HG03558 (cell line): ENCODE data around the gene NOP58.
A peak's percentile ranks its signal among the peaks of the same experiment; 100 is the strongest.
"Not testable (repeated sequence)": the region's sequence is repeated elsewhere in the genome, so short reads cannot be mapped to it uniquely, and the experiment has no call there.

ENCODE experiments used
- ATAC-seq: cut with Tn5 transposase; IDR thresholded peaks from one replicate; pipeline ENCODE4 v1.9.1; 2021; ENCODE audit warnings: moderate number of reproducible peaks; ENCODE audit not compliant: unreplicated experiment; ENCODE audit errors: extremely low read depth

NOP58 gene, protein sequence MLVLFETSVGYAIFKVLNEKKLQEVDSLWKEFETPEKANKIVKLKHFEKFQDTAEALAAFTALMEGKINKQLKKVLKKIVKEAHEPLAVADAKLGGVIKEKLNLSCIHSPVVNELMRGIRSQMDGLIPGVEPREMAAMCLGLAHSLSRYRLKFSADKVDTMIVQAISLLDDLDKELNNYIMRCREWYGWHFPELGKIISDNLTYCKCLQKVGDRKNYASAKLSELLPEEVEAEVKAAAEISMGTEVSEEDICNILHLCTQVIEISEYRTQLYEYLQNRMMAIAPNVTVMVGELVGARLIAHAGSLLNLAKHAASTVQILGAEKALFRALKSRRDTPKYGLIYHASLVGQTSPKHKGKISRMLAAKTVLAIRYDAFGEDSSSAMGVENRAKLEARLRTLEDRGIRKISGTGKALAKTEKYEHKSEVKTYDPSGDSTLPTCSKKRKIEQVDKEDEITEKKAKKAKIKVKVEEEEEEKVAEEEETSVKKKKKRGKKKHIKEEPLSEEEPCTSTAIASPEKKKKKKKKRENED

DNA sequence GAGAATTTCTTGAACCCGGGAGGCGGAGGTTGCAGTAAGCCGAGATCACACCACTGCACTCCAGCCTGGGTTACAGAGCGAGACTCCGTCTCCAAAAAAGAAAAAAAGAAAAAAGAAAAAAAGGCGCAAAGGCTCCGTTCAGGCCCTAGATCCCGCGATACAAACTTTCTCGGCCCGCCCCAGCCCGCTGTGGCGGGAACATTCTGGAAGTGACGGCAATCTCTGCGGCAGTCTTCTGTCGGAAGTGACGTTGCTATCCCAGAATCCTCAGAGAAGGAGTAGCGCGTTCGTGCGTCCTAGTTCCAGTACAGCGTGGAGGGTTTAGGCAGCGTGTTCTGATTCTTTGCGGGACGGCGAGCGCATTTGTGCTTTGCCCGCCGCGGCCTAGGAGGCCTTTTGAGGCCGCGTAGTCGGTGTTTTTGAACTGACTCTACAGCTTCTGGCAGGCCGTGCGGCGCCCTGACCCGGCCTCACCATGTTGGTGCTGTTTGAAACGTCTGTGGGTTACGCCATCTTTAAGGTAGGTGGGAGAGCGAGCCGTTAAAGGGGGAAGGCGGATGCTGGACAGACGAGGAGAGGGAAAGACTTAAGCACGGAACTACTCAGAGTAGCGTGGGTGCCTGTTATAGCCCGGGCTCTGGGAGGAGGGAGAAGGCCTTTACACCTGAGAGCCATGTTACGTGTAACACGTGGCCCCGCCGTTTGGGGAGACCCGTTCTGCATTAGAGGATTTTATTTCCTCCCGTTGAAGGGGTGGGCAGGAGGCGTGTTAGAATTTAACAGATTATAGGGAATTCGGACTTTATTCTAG is at the start of gene NOP58:
Gene NOP58, plus strand, starts transcription at position 297 of the 811 bp plus-strand sequence. Its CDS starts 179 bp downstream, at position 476.
- peak; percentile 74 for ATAC-seq

DNA sequence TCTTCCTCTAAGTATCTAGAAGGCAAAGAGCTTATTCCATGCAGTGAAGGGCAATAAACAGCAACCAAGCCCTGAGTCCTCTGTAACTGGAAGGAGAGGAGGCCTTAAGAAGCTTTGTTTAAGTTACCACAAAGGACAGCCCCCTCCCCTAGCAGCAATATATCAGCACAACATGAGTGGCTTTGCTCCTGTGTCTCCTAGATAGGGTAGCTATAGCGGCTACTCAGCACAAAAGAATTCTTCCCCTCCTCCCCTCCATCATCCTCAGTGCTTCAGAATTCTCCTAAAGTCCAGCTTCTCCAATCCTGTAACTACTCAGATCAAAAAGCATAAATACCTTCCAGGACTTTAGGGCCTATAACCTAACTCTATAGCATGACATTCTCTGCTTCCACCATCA is 43.7 kb upstream of the NOP58 start:
- no peak for ATAC-seq

DNA sequence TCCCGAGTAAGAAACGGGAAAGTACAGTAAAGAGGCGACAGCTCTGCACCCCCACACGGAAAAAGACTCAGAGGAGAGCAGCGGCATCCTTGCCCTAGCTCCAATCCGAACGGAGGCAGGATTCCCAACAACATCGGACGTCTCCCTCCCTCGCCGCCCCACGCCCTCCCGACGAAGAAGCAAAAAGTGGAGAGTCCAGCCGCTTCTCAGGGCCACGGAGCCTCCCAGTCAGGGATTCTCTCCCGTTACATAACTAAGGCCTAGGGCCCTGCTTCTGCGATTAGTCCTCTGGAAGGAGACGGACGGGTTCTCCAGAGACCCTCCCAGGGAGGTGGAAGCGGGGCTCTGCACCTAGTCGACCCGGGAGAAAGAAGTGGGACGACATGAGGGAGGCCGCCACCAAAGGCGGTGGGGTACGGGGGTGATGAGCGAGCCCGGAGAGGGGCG is 27.8 kb upstream of the NOP58 start:
- peak; percentile 14 for ATAC-seq

DNA sequence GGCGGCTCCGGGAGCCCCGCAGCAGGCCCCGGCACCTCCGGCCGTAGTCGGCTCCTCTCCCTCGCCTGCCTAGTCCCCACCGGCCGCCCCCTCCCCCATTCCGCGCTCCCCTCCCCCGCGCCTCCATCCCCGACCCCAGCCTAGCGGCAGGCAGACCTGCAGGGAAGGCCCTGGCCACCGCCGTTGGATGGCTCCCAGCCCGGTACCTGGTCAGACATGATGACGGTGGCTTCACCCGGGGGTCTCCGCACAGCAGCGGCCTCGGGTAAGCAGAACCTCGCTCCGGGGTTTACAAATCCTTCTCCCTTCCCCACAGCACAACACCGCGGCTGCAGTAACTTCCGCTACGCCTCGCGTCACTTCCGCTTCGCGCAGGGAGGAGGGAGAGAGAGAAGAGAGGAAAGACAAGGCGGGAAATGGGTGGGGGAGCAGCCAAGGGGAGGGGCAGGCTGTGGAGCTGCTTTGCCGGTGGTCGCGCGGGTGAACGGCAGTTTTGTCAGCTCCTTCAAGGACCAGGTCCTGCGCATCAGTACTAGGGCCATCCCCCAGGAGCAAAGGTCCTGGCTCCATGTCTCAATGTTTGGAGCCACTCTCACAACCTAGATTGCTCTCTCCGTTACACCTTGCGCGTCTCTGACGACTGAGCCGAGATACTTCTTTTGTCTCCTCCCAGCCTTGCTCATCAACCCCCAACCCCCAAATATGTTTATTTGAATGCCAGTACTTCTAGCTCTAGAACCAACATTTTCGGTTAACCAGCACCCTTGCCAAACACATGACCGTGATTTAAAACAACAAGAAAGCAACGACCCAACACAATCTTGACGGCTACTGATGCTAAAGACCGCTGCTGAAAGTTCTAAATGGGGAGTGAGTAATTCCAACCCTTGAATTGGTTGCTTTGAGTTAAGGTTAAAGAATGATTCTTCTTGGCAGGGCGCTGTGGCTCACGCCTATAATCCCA is 27.0 kb upstream of the NOP58 start, which contains the start of gene SUMO1:
Gene SUMO1, minus strand, starts transcription at position 364 of the 964 bp plus-strand sequence. Its CDS starts 146 bp downstream, at position 218.
- peak; percentile 91 for ATAC-seq

DNA sequence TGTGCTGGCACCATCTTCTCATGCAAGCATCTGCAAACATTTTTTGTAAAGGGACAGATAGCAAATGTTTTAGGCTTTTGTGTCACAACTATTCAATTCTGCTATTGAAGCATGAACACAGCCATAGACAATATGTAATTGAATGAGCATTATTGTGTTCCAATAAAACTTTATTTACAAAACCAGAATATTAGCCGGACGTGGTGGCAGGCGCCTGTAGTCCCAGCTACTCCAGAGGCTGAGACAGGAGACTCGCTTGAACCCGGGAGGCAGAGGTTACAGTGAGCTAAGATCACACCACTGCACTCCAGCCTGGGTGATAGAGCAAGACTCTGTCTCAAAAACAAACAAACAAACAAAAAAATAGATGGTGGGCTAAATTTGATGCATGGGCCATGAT is 17.9 kb upstream of the NOP58 start:
- not testable (repeated sequence) for ATAC-seq

DNA sequence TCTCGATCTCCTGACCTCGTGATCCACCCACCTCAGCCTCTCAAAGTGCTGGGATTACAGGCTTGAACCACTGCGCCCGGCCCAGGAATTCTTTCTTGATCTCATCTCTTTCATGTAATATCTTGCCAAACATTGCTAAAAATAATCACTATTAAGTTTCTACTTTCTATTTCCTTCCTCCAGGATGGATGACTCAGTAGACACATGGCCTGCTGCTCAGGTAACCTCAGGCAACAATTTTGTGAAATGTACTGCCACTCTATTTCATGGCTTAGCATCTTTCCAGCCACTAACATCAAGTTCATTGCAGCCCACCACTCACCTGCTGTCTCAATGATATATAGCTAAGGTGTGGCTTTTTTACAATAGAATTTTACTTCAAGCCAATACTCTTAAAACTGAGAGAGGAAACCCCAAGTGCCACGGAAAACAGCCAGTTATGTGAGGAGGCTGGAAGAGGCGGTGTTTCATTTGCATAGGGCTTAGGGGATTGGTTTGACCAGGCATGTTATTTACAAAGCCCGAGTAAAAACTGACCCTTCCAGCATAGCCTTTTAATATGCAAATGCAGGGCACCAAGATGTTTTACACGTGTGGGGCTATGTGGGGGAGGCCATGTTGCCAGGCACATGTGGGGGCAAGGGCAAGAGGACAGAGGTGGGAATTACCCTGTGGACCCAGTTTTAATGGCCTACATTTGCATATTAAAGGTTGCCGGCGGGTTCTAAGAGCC is 15.9 kb upstream of the NOP58 start:
- ATAC-seq: no peak

DNA sequence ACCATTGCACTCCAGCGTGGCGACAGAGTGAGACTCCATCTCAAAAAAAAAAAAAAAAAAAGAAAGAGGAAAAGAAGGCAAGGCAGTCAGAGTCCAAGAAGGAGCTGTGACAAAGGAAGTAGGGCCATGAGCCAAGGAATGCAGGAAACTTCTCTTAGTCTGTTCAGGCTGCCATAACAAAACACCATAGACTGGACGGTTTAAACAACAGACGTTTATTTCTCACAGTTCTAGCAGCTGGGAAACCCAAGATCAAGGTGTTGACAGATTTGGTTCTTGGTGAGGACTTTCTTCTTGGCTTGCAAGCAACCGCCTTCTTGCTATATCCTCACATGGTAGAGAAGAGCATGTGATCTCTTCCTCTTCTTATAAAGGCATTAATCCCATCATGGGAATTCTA is 14.1 kb upstream of the NOP58 start:
- ATAC-seq: no peak

DNA sequence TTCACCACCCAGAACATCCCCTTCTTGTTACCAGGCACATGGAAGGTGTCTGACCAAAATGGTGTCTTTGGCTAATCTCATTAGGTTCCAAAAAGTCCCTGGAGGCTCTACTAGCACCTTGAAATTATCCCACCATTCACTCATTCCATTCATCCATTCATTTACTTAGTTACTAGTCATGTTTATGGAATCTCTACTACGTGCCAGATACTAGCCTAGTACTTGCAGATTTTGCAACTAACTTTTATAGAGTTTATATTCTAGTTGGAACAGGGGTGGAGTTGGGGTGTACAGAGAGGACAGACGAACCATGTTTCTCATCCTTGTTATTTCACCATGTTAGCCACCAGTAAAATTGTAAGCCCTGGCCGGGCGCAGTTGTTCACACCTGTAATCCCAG is 4.0 kb upstream of the NOP58 start:
- ATAC-seq: no peak

DNA sequence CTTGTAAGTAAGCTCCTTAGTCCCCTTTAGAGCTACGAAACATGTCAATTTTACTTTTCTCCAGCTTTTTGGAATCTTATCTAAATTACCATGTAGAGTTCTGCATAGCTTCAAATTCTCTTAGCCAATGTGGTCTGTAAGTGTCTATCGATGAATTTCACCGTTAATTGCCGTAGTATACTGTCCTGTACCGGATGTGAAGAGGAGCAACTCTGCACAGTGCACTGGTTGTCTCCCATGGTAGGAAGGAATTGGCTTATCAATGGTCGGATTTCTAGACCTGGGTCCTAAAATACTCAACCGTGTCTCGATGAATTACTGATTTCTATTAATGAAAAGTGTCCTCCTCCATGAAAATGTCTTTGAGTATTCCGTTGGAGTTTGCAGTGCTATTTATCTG is 1.9 kb downstream of the NOP58 start:
- no peak for ATAC-seq

DNA sequence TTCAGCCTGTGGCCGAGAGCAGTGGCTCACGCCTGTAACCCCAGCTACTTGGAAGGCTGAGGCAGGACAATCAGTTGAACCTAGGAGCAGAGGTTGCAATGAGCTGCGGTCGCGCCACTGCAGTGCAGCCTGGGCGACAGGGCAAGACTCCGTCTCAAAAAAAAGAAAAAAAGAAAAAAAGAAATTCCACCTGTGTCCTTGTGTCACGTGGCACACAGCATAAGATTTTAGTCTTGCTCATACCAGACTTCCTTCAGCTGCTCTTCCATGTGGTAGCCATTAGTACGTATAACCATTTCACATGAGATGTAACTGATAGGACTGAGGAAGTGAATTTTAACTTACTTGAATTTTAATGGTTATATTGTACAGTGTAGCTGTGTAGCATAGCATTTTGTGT is 4.0 kb downstream of the NOP58 start:
- ATAC-seq: no peak

DNA sequence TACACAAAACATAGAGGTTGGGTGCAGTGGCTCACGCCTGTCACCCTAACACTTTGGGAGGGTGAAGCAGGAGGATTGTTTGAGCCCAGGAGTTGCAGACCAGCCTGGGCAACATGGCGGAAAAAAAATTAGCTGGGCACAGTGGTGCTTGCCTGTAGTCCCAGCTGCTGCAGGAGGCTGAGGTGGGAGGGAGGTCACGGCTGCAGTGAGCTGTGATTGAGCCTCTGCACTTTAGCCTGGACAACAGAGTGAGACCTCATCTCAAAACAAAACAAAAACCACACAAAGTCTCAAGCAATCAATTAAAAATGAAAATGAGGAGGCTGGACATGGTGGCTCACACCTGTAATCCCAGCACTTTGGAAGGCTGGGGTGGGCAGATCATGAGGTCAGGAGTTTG is 4.9 kb downstream of the NOP58 start:
- no peak for ATAC-seq

DNA sequence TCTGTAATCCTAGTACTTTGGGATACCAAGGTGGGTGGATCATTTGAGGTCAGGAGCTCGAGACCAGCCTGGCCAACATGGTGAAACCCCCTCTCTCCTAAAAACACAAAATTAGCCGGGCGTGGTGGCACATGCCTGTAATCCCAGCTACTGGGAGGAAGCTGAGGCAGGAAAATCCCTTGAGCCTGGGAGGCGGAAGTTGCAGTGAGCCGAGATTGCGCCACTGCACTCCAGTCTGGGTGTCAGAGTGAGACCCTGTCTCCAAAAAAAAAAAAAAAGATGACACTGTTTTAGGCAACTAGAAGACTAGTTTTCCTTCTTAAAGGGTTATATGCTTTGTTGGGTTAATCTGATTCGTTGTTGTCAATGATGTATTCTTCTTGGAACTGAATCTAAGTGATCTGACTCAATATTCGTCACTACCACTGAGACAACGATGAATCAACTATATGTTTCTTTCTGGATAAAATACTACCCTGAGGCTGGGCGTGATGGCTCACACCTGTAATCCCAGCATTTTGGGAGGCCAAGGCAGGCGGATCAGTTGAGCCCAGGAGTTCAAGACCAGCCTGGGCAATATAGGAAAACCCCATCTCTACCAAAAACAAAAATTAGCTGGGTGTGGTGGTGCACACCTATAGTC is 10.6 kb downstream of the NOP58 start:
- not testable (repeated sequence) for ATAC-seq

DNA sequence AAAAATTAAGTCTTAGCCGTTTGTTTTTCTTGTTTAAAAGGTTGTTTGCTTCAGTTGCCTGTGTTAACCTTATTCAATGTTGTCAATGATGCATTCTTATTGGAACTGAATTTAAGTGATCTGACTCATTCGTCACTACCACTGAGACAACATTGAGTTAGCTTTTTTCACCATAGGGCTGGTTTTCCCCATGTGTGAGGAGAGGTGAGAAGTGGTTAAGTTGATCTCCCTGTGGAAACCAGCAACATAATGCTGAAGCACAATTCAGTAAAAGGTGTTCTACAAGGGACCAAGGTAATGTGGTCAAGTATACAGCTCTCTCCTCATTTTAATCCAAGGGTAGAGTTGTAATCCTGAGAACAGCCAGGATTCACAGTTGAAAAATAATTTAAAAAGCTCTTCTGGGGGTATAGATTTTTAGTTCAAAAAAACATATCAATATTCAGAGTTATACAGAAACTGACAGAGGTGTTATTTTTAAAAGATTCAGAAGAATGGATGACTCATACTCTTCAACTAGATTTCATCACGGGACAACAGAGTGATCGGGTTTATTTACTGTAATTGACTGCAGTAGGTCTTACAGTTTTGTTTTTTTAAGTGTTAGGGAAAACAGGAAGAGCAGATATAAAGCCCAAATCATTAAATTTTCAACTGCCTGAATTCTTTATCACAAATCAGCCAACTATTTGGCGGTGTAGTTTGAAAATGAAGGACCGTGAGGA is 12.6 kb downstream of the NOP58 start:
- ATAC-seq: no peak

DNA sequence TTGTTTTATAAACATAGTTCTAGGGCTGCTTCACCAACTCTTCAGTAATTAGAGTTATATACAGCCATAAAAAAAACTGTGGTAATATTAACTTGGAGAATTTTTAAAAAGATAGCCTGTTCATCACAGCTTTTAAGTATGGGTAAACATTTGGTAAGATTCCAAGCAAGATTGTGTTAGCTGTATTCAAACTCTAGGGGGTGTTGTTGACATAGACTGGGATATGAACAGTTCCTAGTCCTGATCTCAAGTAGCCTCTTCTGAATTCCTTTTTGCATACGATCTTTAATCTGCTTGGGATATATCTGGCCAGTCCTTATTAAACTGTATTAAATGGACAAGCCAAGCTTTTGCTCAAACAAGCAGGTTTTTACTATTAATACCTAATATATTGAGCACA is 13.4 kb downstream of the NOP58 start:
- ATAC-seq: no peak

DNA sequence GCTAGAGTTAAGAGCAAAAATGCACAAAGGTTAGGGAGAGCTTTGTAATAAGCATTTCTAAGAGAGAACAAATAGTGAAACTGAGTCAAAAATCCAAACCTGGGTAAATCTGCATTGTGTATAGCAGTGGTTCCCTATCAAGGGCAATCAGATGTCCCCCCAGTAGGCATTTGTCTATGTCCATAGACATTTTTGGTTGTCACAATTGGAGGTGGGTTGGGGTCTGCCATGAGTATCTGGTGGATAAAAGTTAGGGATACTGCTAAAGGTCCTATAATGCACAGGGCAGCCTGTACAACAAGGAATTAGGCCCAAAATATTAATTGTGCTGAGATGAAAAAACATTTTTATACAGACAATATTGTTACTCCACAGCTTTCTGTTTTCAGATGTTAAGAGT is 21.0 kb downstream of the NOP58 start:
- no peak for ATAC-seq

DNA sequence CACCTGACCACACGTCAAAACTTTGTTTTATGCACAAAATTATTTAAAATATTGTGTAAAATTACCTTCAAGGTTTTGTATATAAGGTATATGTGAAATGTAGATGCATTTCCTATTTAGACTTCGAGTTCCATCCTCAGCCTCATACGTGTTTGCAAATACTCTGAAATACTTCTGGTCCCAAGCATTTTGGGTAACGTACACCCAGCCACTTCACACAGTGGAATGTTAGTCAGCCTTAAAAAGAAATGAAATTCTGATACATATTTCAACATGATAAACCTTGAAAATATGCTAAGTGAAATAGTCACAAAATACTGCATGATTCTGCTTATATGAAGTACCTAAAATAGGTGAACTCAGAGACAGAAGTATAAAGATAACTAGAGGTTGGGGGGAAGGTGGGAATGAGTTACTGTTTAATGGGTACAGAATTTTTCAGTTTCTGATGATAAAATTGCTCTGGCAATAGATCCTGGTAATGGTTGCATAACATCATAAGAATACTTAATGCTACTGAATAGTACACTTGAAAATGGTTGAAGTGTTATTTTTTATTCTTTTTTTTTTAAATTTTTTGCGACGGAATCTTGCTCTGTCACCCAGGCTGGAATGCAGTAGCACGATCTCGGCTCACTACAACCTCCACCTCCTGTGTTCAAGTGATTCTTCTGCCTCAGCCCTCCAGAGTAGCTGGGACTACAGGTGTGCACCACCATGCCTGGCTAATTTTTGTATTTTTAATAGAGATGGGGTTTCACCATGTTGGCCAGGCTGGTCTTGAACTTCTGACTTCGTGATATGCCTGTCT is 24.0 kb downstream of the NOP58 start:
- ATAC-seq: no peak

DNA sequence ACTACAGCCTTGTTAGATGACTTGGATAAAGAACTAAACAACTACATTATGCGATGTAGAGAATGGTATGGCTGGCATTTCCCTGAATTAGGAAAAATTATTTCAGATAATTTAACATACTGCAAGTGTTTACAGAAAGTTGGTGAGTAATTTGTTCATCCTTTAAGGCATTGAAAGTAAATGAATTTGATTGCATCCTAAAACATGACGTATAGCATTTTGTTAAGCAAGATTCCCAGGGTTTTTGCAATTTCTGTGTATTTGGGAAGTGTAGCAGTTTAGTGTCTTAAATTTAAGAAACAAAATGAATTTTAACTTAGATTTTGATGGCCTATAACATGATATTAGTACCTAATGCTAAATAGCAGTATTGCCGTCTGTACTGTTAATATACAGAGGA is 24.8 kb downstream of the NOP58 start:
- ATAC-seq: no peak
